HL-60 (cell line): ENCODE data around the gene NFILZ.

Source experiments
- GABPA ChIP-seq: IDR thresholded peaks from 2 replicates; pipeline ENCODE4 v1.6.1; 2012; ENCODE audit warnings: low read depth
- POLR2AphosphoS5 ChIP-seq: IDR thresholded peaks from 2 replicates; pipeline ENCODE4 v1.6.1; 2012; ENCODE audit warnings: low read depth
- SPI1 ChIP-seq: IDR thresholded peaks from 2 replicates; pipeline ENCODE4 v1.6.1; 2012; ENCODE audit warnings: low read depth, mild to moderate bottlenecking, borderline replicate concordance
- TF ChIP-seq, protein P1 (sequence below): IDR thresholded peaks from one replicate; pipeline ENCODE4 v1.5.1; 2011; ENCODE audit warnings: low read length, control low read depth, inconsistent platforms; ENCODE audit not compliant: insufficient read depth
- TF ChIP-seq, protein P2 (sequence below): IDR thresholded peaks from 2 replicates; pipeline ENCODE4 v1.6.1; 2012; ENCODE audit warnings: low read depth; ENCODE audit not compliant: insufficient replicate concordance

DNA sequence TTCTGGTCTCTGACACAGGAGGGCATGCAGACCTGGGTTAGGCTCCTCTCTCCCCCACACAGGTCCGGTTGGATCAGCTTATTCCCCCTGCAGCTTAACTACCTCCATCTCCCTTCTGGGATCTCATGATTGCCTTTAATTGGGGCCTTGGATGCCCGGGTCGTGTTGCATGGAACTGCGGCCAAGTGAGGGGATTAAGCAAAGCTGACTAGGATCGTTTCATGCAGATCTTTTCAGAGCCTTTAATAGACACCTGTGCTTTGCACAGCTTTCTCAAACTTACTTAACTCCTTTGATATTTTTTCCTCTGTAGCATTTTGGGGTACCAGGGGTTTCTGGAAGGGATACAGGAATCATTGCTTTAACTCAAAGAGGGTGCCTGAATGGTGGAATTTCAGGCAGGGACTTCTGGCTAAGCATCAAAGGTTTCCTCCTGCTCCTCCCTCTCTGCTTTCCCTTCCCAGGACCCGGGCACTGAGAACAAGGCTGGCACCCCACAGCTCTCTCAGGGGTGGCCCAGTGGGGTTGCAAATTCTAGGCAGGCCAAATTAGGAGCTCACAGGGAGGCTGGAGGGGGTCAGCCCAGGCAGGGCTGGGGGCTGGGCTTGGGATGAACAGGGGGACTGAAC lies 477 bp downstream of the NFILZ start:
- TF ChIP-seq, protein P1, sequence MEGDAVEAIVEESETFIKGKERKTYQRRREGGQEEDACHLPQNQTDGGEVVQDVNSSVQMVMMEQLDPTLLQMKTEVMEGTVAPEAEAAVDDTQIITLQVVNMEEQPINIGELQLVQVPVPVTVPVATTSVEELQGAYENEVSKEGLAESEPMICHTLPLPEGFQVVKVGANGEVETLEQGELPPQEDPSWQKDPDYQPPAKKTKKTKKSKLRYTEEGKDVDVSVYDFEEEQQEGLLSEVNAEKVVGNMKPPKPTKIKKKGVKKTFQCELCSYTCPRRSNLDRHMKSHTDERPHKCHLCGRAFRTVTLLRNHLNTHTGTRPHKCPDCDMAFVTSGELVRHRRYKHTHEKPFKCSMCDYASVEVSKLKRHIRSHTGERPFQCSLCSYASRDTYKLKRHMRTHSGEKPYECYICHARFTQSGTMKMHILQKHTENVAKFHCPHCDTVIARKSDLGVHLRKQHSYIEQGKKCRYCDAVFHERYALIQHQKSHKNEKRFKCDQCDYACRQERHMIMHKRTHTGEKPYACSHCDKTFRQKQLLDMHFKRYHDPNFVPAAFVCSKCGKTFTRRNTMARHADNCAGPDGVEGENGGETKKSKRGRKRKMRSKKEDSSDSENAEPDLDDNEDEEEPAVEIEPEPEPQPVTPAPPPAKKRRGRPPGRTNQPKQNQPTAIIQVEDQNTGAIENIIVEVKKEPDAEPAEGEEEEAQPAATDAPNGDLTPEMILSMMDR = no peak
- TF ChIP-seq POLR2AphosphoS5 = no peak
- TF ChIP-seq, protein P2, sequence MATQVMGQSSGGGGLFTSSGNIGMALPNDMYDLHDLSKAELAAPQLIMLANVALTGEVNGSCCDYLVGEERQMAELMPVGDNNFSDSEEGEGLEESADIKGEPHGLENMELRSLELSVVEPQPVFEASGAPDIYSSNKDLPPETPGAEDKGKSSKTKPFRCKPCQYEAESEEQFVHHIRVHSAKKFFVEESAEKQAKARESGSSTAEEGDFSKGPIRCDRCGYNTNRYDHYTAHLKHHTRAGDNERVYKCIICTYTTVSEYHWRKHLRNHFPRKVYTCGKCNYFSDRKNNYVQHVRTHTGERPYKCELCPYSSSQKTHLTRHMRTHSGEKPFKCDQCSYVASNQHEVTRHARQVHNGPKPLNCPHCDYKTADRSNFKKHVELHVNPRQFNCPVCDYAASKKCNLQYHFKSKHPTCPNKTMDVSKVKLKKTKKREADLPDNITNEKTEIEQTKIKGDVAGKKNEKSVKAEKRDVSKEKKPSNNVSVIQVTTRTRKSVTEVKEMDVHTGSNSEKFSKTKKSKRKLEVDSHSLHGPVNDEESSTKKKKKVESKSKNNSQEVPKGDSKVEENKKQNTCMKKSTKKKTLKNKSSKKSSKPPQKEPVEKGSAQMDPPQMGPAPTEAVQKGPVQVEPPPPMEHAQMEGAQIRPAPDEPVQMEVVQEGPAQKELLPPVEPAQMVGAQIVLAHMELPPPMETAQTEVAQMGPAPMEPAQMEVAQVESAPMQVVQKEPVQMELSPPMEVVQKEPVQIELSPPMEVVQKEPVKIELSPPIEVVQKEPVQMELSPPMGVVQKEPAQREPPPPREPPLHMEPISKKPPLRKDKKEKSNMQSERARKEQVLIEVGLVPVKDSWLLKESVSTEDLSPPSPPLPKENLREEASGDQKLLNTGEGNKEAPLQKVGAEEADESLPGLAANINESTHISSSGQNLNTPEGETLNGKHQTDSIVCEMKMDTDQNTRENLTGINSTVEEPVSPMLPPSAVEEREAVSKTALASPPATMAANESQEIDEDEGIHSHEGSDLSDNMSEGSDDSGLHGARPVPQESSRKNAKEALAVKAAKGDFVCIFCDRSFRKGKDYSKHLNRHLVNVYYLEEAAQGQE = no peak
- TF ChIP-seq SPI1 = no peak
- TF ChIP-seq GABPA = no peak
